HG02840 (cell line): ENCODE data around the gene CRKL.
A peak's percentile ranks its signal among the peaks of the same experiment; 100 is the strongest.
"Not testable (repeated sequence)": the region's sequence is repeated elsewhere in the genome, so short reads cannot be mapped to it uniquely, and the experiment has no call there.

Experiments
- ATAC-seq: cut with Tn5 transposase; IDR thresholded peaks from one replicate; pipeline ENCODE4 v1.9.1; 2021; ENCODE audit warnings: mild to moderate bottlenecking, moderate library complexity, moderate number of reproducible peaks; ENCODE audit not compliant: unreplicated experiment, low FRiP score

CRKL gene, protein sequence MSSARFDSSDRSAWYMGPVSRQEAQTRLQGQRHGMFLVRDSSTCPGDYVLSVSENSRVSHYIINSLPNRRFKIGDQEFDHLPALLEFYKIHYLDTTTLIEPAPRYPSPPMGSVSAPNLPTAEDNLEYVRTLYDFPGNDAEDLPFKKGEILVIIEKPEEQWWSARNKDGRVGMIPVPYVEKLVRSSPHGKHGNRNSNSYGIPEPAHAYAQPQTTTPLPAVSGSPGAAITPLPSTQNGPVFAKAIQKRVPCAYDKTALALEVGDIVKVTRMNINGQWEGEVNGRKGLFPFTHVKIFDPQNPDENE

DNA sequence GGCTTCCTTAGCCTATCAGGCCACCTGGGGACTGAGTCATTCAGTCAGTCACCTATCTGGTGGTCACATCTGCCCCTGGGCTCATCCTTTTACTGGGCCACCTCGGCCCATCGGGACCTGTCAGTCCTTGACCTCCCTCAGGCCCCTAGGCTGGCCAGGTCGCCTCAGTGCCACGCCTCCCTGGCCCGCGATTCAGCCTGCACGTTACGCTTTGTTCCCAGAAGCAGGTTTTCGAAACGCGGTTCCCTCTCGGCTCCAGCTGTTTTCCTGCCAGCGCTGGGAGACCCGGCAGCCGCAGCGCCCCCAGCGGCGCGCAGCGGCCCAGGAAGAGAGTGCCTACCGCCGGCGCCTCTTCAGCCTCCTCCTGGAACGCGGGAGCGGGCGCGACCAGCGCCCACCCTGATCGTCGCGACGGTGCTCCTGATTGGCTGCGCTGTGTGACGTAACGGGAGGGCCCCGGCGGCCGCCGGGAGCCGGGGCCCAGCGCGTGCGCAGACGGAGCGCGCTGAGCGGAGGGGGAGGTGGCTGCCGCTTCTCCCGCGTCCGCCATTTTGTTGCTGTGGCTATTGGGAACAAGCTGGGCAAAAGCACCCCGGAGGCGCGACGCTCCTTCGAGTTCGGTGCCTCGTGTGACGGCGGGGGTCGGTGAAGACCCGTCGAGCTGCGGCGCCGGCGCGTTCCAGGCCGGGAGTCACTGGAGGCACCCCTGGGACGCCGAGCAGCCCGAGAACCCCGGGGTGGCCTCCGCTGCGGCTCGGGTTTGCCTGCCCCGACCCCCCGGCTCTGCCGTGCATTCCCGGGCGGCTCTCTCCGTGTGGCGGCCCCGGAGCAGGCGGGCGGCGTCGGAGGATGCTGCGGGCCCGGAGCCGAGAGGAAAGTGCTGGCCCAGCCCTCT is at the start of gene CRKL:
Gene CRKL, plus strand, starts transcription at position 492 of the 895 bp plus-strand sequence. CDS start 528 bp downstream, outside the sequence.
- peak; percentile 94 for ATAC-seq

DNA sequence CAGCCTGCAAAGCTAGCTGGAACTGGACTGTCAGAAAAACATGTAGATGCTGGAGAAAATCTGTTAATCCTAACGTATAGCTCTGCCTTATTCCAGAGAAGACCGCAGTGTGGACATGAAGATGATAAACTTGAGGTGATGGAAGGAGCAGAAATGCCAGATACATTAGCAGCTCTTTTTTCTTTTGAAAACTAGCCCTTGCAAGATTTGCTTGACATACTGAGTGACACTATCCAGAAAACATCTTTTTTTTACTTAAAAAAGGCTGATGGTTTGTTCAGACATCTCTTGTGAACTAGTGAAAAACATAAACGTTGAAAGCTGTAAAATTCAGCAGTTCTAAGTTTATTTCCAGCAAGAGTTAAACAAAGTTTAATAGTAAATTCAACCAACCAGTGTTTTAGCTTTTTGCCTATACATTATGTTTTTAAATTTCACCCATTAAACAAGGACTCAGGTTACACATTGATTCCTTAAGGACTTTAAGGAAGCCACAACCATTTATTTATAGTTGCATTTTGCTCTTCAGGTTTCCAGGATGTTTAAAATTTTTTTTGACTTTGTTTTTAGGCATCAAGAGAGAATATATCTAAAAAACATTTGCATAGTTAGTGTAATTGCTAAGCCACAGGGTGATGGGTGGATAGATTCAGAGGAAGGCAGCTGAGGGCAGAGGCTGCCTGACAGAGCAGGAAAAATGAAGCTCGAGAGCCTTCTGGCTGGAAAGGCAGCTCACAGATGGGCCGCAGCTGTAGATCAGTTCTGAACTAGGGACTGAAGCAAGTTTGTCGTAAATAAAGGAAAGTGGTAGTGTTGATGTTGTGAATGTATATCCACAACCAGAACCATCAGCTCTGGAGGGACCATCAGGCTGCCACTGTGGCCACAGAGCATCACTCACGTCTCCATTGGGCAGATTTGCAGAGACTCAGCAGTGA is 48.9 kb upstream of the CRKL start:
- ATAC-seq = no peak

DNA sequence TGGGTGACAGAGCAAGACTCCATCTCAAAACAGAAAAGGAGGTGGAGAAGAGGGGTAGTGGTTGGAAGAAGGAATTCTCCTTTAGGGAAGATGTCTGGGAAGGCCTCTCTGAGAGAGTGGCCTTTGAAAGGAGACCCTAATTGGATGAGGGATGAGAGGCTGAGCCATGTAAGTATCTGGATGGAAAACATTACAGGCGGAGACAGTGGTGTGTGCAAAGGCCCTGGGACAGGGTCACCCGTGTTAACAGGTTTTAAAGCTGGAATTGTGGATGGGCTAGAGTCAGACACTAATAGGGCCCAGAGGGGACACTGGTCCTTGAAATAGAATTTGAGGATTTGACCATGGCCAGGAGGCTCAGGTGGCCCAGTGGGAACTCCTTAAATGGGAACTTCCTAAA is 48.0 kb upstream of the CRKL start:
- ATAC-seq = no peak

DNA sequence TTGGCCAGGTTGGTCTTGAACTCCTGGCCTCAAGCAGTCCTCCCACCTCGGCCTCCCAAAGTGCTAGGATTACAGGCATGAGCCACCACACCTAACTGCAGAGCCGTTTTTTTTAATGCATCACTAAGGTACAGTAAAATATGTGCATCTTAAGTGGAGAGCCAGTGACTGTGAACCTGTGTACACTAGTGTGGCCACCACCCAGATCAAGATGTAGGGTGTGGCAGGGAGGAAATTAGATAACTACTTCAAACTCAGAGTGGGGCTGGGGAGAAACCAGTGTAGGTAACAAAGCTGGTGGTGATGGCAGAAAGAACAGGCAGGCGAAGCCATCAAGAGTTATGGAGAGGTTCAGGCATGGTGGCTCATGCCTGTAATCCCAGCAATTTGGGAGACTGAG is 44.0 kb upstream of the CRKL start:
- no peak for ATAC-seq

DNA sequence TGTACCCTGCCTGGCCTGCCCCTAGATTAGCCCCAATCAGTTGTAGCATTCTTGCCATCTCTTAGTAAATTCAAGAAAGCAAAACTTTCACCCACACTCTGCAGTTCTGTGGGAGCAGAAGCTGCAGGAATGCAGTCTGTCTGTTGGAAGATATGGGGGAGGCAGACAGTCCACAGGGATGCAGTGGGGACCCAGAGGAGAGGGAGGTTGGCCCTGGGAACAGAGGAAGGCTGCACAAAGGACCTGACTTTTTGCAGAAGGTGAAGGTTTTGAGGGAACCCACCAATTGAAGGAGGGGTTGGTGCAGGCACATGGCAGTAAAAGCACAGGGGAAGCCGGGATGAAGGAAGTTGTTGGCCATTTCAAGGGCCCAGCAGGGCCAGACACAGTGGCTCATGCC is 41.9 kb upstream of the CRKL start:
- no peak for ATAC-seq

DNA sequence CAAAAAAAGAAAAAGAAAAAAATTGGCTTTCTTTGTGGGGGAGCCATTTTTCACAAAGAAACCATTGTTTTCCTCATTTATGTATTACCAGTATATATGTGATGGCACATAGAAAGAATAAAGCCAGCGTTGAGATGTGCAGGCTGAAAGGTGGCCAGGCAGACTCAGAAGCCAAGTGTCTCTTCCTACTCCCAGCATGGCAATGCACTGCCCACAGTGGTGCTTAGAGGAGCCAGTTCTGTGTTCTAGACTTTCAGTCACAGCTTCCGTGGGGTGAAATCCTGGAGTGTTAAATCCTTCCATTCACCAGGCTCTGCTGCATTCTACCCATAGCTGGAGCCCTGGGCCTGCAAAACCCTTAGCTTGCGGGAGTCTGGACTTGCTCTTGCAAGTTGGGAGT is 39.5 kb upstream of the CRKL start:
- no peak for ATAC-seq

DNA sequence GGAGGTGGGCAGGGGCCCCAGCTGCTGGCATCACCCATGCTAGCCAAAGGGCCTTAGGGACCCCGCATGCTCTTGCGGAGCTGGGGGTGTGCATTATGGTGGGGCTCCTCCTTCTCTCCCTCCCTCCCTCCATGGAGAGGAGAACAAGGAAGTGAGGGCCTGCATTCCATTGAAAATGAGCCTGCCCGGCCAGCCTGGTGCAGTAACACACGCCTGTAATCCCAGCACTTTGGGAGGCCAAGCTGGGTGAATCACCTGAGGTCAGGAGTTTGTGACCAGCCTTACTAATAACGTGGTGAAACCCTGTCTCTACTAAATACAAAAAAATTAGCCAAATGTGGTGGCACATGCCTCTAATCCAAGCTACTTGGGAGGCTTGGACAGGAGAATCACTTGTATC is 36.0 kb upstream of the CRKL start:
- no peak for ATAC-seq

DNA sequence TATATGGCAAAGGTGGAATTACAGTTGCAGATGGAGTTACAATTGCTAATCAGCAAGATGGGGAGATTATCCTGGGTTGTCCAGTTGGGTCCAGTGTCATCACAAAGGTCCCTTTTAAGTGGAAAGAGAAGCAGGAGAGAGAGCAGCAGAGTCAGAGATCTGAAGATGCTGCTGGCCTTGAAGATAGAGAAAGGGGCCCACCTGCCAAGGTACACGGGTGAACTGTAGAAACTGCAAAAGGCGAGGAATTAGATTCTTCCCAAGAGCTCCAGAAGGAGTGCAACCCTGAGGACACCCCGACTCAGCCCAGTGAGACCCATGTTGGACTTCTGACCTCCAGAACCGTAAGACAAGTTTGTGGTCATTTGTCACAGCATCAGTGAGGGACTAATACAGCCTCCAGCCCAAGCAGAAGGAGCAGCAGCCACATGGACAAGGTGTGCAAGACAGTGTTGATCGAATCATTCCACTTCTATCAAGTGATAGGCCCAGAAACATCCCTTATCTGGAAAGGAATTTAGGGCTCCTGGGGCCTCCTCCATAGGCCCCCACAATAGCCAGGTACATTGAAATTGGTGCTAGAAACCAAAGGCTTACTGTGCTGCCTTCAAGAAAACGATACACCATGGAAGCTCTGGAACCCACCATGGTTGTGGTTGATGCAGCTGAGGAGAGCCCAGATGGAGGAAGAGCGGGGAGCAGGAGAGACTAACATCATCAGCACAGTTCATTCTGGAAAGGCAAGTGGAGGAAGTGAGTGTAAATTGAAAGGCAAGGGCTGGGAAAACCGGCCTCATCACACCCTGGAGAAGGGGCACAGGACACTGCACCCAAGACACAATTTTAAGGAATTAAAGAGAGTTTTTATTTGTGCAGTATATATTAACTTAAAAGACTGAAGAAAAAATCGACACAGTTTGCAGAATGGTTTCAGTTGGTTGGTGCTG is 35.1 kb upstream of the CRKL start:
- ATAC-seq = no peak

DNA sequence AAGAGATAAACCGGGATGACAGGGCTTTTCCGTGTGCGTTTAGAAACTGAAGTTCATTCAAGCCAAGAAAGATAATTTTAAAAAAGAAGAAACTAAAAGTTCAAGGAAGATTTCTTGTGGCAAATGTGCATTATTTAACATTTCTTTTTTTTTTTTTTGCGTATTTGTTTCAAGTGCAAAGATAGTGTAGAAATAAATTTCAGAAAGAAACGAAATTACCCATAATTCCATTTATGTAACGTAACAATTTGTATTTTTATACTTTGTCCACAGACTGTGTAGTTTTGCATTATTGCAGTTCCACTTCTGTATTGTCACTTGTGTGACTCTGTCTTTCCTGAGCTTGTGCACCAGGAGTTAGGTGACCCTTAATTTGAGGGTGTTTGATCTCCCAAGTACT is 34.4 kb upstream of the CRKL start:
- ATAC-seq = no peak

DNA sequence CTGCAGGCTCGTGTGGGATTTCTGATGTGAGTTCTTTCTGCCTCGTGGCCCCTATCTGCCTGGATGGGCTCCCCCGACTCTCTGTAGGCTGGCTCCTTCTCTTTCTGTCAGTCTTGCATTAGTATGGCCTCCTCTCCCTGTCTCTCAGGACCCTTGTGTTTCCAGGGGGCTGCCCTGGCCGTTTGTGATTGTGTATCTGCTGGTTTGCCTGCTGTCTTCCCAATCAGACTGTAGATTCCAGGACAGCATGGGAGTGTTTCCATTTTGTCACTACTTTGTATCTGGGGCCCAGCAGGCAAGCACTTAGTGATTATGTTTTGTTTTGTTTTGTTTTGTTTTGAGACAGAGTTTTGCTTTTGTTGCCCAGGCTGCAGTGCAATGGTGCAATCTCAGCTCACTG is 32.8 kb upstream of the CRKL start:
- ATAC-seq = no peak

DNA sequence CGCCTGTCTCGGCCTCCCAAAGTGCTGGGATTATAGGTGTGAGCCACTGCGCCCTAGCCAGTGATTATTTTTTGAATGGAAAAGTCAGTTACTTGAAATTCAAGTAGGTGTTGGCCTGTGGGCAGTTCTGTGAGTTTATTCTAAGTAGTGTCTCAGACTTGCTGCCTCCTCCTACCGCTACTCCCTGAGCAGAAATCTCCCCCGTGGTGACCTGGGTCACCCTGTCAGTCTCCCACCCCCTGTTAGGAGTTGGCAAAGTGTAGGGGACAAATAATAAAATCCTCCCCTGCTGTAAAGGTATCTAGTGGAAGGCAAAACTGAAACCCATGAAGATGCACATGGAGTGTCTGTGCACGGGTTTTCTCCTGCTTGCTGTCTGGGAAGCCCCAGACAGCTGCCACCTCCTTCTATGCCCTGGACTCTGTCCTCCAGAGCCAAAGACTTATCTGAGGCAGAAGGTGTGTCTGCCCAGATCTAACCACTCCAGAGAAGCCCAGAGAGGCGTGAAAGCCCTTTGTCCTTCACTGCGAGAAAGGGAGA is 32.1 kb upstream of the CRKL start:
- no peak for ATAC-seq

DNA sequence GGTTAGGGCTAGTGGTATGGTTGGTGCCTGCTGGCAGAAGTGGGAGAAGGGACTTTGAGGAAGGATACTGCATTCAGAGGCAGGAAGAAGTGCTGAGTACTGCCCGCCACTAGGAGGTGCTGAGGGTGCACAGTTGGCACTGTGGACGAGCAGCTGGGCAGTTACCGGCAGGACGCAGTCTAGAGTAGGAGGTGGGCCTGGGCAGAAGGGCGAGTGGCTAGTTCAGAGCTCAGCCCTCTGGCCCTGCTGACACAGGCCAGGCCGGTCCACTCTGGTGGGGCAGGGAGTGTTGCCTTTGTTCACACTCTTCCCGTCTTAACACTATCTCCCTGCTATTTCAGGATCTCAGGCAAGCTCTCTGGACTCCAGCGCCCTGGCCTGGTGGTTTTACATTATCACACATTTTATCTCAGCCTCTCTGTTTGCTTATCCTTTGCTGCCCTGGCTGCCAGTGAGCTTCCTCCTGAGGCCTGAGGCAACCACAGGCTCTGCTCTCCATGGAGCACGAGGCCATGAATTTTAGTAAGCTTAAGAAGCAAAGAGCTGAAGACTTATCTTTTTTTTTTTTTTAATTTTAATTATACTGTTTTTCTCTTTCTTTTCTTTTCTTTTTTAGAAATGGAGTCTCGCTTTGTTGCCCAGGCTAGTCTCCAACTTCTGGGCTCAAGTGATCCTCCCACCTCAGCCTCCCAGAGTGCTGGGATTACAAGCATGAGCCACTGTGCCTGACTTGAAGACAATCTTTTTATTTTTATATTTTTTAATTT is 31.5 kb upstream of the CRKL start:
- ATAC-seq = no peak

DNA sequence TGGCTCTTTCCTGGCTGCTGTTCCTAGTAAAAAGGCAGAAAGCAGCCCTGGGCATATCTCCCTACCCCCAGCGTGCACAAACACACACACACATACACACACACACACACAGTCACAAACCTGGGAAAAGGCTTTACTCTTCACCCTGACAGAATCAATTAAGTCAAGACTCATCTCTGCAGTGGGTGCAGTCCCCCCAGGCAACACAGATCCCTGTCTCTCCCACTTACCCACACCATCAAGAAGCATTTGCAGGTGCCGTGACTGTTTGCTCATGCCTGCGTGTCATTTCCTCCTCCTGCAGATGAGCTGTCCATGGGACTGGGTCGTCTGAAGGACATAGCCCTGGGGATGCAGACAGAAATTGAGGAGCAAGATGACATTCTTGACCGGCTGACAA is 29.8 kb upstream of the CRKL start:
- ATAC-seq = no peak

DNA sequence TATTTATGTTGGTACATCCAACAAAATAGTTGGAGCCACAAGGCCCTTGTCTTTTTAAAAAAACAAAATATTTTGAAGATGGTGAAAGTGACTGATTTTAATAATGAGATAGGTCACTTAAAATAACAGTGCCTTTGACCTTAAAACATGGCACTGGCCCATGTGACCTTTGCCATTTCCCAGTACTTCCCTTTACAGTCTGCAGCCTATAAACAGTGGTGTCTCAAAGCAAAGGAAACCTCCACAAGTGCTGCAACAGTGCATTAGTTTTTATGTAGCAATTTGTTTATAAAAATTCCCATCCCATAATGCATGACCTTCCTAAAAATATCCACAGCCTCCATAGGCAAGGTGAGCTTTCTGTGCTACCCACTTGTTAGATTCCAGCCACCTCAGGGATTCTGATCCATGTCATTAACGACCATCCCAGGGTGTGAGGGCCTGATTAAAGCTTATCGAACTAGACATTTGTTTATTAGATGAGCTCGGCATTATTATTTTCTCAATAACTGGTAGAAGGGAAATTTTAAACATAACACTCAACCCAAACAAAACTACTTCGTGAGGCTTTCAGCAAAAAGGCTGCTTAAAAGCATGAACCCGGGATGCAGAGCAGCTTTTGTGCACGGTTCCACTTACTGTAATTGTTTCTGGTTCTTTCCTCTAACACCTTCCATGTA is 28.0 kb upstream of the CRKL start:
- ATAC-seq = no peak

DNA sequence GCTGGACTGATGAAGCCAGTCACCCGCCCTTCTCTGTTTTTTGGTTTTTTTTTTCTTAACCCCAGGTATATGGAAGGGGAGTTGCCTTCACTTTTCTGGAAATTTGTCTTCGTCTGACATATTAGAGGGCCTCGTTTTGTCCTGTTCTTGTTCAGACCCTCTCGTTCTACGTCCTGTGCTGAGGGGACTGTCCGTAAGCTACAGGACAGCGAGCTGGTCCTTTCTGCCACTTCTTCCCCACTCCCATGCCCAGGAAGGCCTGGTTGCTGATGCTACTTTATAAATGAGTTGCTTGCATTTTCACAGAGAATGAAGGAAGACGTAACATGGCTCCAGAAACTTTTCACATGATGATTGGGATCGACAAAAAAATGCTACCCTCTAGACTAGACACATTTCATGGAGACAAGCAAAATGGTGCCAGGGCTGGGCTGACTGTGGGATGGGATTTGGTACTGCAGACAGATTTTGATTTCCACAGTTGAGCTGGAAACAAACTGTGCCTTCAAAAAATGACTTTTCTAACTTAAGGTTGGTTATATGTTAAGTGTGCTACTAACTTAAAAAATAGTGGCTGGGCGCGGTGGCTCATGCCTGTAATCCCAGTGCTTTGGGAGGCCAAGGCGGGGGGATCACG is 27.2 kb upstream of the CRKL start:
- ATAC-seq = no peak

DNA sequence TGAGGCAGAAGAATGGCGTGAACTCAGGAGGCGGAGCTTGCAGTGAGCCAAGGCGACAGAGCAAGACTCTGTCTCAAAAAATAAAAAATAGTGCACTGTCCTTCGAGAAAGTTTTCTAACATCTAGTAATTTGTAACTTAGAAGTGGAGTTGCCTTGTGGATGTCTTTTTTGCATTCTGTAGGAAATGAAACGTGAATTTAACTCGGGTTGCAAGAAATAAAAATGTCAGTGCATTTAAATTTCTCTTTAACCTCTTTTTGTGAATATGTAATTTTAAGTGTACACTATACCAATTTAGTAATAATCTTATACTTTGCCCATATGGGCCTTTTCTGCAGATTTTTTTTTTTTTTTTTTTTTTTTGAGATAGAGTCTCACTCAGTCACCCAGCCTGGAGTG is 26.2 kb upstream of the CRKL start:
- ATAC-seq = no peak

DNA sequence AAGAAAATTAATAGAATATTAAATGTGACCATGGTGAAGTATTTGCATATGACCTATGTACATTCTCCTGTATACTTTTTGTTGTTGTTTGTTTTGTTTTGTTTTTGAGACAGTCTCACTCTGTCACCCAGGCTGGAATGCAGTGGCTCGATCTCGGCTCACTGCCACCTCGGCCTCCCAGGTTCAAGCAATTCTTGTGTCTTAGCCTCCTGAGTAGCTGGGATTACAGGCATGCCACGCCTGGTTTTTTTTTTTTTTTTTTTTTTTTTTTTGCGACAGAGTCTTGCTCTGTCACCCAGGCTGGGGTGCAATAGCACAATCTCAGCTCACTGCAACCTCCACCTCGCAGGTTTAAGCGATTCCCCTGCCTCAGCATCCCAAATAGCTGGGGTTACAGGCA is 19.5 kb upstream of the CRKL start:
- not testable (repeated sequence) for ATAC-seq
